ENCODE results near the gene APBA2. TPM values are rescaled to one million over a fixed set of nuclear protein-coding genes. Genes with fewer than 3 reads are reported as not detected.

The APBA2 gene
- total RNA-seq, 2 donors from 2014 or later = 0.47 to 0.48 TPM

DNA sequence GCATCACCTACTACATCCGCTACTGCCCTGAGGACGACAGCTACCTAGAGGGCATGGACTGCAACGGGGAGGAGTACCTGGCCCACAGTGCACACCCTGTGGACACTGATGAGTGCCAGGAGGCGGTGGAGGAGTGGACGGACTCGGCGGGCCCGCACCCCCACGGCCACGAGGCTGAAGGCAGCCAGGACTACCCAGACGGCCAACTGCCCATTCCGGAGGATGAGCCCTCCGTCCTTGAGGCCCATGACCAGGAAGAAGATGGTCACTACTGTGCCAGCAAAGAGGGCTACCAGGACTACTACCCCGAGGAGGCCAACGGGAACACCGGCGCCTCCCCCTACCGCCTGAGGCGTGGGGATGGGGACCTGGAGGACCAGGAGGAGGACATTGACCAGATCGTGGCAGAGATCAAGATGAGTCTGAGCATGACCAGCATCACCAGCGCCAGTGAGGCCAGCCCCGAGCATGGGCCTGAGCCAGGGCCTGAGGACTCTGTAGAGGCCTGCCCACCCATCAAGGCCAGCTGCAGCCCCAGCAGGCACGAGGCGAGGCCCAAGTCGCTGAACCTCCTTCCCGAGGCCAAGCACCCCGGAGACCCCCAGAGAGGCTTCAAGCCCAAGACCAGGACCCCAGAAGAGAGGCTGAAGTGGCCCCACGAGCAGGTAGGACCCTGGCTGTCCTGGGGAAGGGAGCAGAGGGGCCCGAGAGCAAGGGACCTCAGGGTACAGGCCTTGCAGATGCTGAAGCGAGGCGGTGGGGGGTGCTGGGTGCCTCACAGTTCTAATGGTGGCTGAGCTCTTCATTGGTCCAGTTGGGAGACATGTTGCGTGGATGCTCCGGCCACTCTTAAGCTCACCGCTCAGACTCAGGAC, 168.6 kb downstream of the APBA2 start:
- Histone ChIP-seq H3K36me3 (no peaks in the 10 kb centered on the region), H3K4me3 (no peak overlapping the region), H3K9me3 (no peaks in the 10 kb centered on the region), H3K27ac (no peak overlapping the region), H3K27me3 (no peaks in the 10 kb centered on the region), H3K4me1 (no peaks in the 10 kb centered on the region)
- DNase-seq (ENCODE audit: low spot score) = no peak
- TF ChIP-seq CTCF (IDR thresholded peaks at IDR 0.05) = no peak

DNA sequence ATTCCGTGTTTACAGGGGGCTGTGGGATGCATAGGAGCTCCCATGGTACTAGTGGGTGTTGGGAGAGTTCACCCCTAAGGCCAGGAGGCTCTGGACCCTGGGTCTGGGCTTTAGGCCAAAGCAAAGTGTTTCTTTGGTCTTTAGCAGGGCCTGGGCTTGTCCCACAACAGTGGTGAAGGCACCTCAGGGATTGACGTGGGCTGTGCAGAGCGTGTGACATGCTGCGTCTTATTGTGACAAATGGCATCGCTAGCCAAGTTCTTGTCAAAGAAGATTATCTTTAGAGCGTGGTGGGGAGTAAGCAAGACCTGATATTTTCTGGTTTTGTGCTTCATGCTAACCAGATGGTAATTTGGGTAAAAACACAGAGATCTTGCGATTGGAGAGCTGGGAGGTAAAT, 170.1 kb downstream of the APBA2 start:
- Histone ChIP-seq H3K27ac (no peak overlapping the region), H3K36me3 (no peaks in the 10 kb centered on the region), H3K27me3 (no peaks in the 10 kb centered on the region), H3K4me3 (no peak overlapping the region), H3K9me3 (no peaks in the 10 kb centered on the region), H3K4me1 (no peaks in the 10 kb centered on the region)
- no peak for DNase-seq (ENCODE audit: low spot score)
- TF ChIP-seq CTCF (IDR thresholded peaks at IDR 0.05) = no peak

GRCh38 chr15:29056839-29057450, 171.2 kb downstream of the APBA2 start:
- DNase-seq (ENCODE audit: low spot score) = no peak
- H3K9me3 ChIP-seq = no peaks in the 10 kb centered on the region

GRCh38 chr15:29057856-29058255, 172.1 kb downstream of the APBA2 start:
- no peak overlapping the region for H3K4me3 ChIP-seq
- H3K27me3 ChIP-seq = no peaks in the 10 kb centered on the region
- no peak for TF ChIP-seq CTCF (IDR thresholded peaks at IDR 0.05)
- H3K27ac ChIP-seq = no peak overlapping the region
- no peaks in the 10 kb centered on the region for H3K36me3 ChIP-seq
- no peaks in the 10 kb centered on the region for H3K4me1 ChIP-seq
- no peaks in the 10 kb centered on the region for H3K9me3 ChIP-seq
- no peak for DNase-seq (ENCODE audit: low spot score)

More at GRCh38 chr15:29056839-29057450, 171.2 kb downstream of the APBA2 start:
- Histone ChIP-seq H3K4me1 (no peaks in the 10 kb centered on the region), H3K27me3 (no peaks in the 10 kb centered on the region), H3K27ac (no peak overlapping the region), H3K36me3 (no peaks in the 10 kb centered on the region), H3K4me3 (no peak overlapping the region)
- TF ChIP-seq CTCF (IDR thresholded peaks at IDR 0.05) = no peak

DNA sequence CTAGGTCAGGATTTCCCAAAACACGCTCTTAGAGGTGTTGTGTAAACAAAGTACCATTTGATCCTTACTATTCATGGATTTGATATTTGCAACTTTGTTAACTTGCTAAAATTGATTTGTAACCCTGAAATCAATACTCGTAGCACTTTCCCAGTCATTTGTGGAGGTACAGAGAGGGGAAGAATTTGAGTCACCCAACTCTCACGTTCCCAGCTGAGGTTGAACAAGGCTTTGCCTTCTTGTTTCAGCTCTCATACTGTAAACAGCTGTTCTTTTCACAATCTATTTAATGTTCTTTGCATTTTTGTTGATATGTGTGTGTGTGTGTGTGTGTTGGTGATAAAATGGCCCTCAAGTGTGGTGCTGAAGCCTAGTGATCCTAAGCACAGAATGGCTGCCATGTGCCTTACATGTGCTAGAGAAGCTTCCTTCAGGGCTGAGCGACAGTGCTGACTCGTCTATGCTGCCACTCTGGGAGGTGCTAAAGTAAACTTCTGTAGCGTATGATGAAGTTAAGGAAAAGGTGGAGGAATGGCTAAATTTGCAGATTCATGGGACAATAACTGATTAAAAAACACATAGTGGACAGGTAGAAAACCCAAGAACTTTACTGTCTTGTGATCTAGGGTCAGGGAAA, 173.2 kb downstream of the APBA2 start:
- H3K4me3 ChIP-seq = no peak overlapping the region
- no peaks in the 10 kb centered on the region for H3K9me3 ChIP-seq
- no peaks in the 10 kb centered on the region for H3K4me1 ChIP-seq
- no peak for DNase-seq (ENCODE audit: low spot score)
- H3K27me3 ChIP-seq = no peaks in the 10 kb centered on the region
- no peak overlapping the region for H3K27ac ChIP-seq
- H3K36me3 ChIP-seq = no peaks in the 10 kb centered on the region
- no peak for TF ChIP-seq CTCF (IDR thresholded peaks at IDR 0.05)

Data from right atrium auricular region (tissue), 2 donors.